ENCODE data around the gene L1TD1. TPM values are rescaled to one million over a fixed set of nuclear protein-coding genes. Genes with fewer than 3 reads are reported as not detected.
"Not testable (repeated sequence)": the region's sequence is repeated elsewhere in the genome, so short reads cannot be mapped to it uniquely, and the experiment has no call there.

L1TD1 gene
- total RNA-seq, 2 donors from 2014 or later: 0.52 TPM; not detected in 1

- Histone ChIP-seq H3K4me3 (no peak overlapping the region), H3K9me3 (no peaks in the 10 kb centered on the region), H3K36me3 (replicated peaks in 1 of 2; ENCODE audit: insufficient read depth in 1 of 2, low read depth in 2 of 2) (no peaks in the 10 kb centered on the region), H3K4me1 (peaks cover 12% of the 10 kb centered on the region), H3K27me3 (no peaks in the 10 kb centered on the region), H3K27ac (no peak overlapping the region)
- DNase-seq (peak; percentile 62 to 73 (median 63)), ATAC-seq (no peak)
- TF ChIP-seq POLR2A (IDR thresholded peaks at IDR 0.05) (no peak), CTCF (IDR thresholded peaks at IDR 0.05) (no peak)
- intact Hi-C loops (cut with DNase I): no loop called here
- 29 to 44% methylated on average over 9 to 12 of the region's 12 CpGs for WGBS, 2 donors
Measured at GRCh38 chr1:62241371-62242131, 46.9 kb downstream of the L1TD1 start.

GRCh38 chr1:62244380-62244779, 49.7 kb downstream of the L1TD1 start:
- H3K9me3 ChIP-seq; intact Hi-C loops (cut with DNase I); H3K27me3 ChIP-seq; ATAC-seq; H3K27ac ChIP-seq; DNase-seq; H3K4me3 ChIP-seq; H3K36me3 ChIP-seq (replicated peaks in 1 of 2; ENCODE audit: insufficient read depth in 1 of 2, low read depth in 2 of 2): not testable (repeated sequence)
- WGBS, 2 donors: 91 to 94% methylated on average over 3 of the region's 3 CpGs
- peaks cover 12% of the 10 kb centered on the region for H3K4me1 ChIP-seq

- Histone ChIP-seq H3K4me1 (peaks cover 12% of the 10 kb centered on the region), H3K27me3 (no peaks in the 10 kb centered on the region), H3K36me3 (replicated peaks in 1 of 2; ENCODE audit: insufficient read depth in 1 of 2, low read depth in 2 of 2) (no peaks in the 10 kb centered on the region), H3K9me3 (no peaks in the 10 kb centered on the region), H3K27ac (no peak overlapping the region), H3K4me3 (no peak overlapping the region)
- no peak for DNase-seq
- intact Hi-C loops (cut with DNase I): no loop called here
- ATAC-seq: no peak
- no peak for TF ChIP-seq CTCF (IDR thresholded peaks at IDR 0.05)
- no peak for TF ChIP-seq POLR2A (IDR thresholded peaks at IDR 0.05)
Measured at GRCh38 chr1:62245201-62245600, 50.6 kb downstream of the L1TD1 start.

GRCh38 chr1:62247391-62248168, 52.9 kb downstream of the L1TD1 start:
- DNase-seq: no peak
- intact Hi-C loops (cut with DNase I): no loop called here
- Histone ChIP-seq H3K4me1 (no peaks in the 10 kb centered on the region), H3K9me3 (no peaks in the 10 kb centered on the region), H3K27me3 (no peaks in the 10 kb centered on the region), H3K27ac (no peak overlapping the region), H3K4me3 (no peak overlapping the region), H3K36me3 (replicated peaks in 1 of 2; ENCODE audit: insufficient read depth in 1 of 2, low read depth in 2 of 2) (no peaks in the 10 kb centered on the region)
- no peak for ATAC-seq
- WGBS, 2 donors: 76 to 87% methylated on average over 6 to 14 of the region's 14 CpGs
- TF ChIP-seq POLR2A (IDR thresholded peaks at IDR 0.05): no peak
- TF ChIP-seq CTCF (IDR thresholded peaks at IDR 0.05): no peak

- intact Hi-C loops (cut with DNase I): no loop called here
- no peaks in the 10 kb centered on the region for H3K9me3 ChIP-seq
- TF ChIP-seq POLR2A (IDR thresholded peaks at IDR 0.05) (no peak), CTCF (IDR thresholded peaks at IDR 0.05) (no peak)
- ATAC-seq (no peak), DNase-seq (no peak)
- 78 to 87% methylated on average over 10 of the region's 10 CpGs for WGBS, 2 donors
- no peak overlapping the region for H3K27ac ChIP-seq
- no peaks in the 10 kb centered on the region for H3K4me1 ChIP-seq
- H3K36me3 ChIP-seq (replicated peaks in 1 of 2; ENCODE audit: insufficient read depth in 1 of 2, low read depth in 2 of 2): no peaks in the 10 kb centered on the region
- H3K4me3 ChIP-seq: no peak overlapping the region
- H3K27me3 ChIP-seq: no peaks in the 10 kb centered on the region
Measured at GRCh38 chr1:62250126-62250726, 55.6 kb downstream of the L1TD1 start.

All from body of pancreas (tissue), 4 donors.